C4-2B (cell line): ENCODE measurements around the gene STAT3.
"Not testable (repeated sequence)": the region's sequence is repeated elsewhere in the genome, so short reads cannot be mapped to it uniquely, and the experiment has no call there.

Experiments
- H3K27ac ChIP-seq: fragments of 450-650 bp; 2 replicates; pipeline ENCODE4 v1.5.1; 2017
- CTCF ChIP-seq: fragments of 450-650 bp; conservative IDR thresholded peaks from 2 replicates; pipeline ENCODE4 v1.5.1; 2017; ENCODE audit warnings: mild to moderate bottlenecking
- ZFX ChIP-seq: fragments of 450-650 bp; IDR thresholded peaks from 2 replicates; pipeline ENCODE4 v1.6.1; 2017

STAT3 gene

GRCh38 chr17:42362245-42362961 is 25.8 kb downstream of the STAT3 start:
- TF ChIP-seq CTCF (no peak), ZFX (no peak)
- H3K27ac ChIP-seq, result no peak overlapping the region

- TF ChIP-seq CTCF, result no peak
- no peak for TF ChIP-seq ZFX
- H3K27ac ChIP-seq, result no peak overlapping the region
Measured at GRCh38 chr17:42361781-42362186, 26.5 kb downstream of the STAT3 start.

GRCh38 chr17:42360388-42360787 is 27.9 kb downstream of the STAT3 start:
- not testable (repeated sequence) for H3K27ac ChIP-seq

GRCh38 chr17:42359133-42359532 is 29.1 kb downstream of the STAT3 start:
- no peak for TF ChIP-seq CTCF
- no peak for TF ChIP-seq ZFX
- no peak overlapping the region for H3K27ac ChIP-seq

- no peak overlapping the region for H3K27ac ChIP-seq
- TF ChIP-seq CTCF (no peak), ZFX (no peak)
Measured at GRCh38 chr17:42358434-42358833, 29.8 kb downstream of the STAT3 start.

- H3K27ac ChIP-seq, result no peak overlapping the region
Measured at GRCh38 chr17:42354956-42355843, 33.0 kb downstream of the STAT3 start.

GRCh38 chr17:42348104-42348503 is 40.1 kb downstream of the STAT3 start:
- no peak for TF ChIP-seq CTCF
- TF ChIP-seq ZFX, result no peak
- H3K27ac ChIP-seq, result no peak overlapping the region

More at GRCh38 chr17:42354956-42355843, 33.0 kb downstream of the STAT3 start:
- TF ChIP-seq ZFX (no peak), CTCF (no peak)
